HT-29 (cell line): ENCODE data around the gene GPM6B. TPM values are rescaled to one million over a fixed set of nuclear protein-coding genes. Genes with fewer than 3 reads are reported as not detected.

Experiments used
- DNase-seq: peaks from one replicate; pipeline ENCODE4 v3.0.0-alpha.2; 2015; ENCODE audit warnings: low spot score
- total RNA-seq: library from RNA; depleted of rRNA; stranded (reverse); fragments of >200 nt; shearing (Covaris generic); gene quantifications from 2 replicates; pipeline ENCODE4 v1.2.3, GENCODE V29; 2014

Gene GPM6B
- total RNA-seq, 1 experiment from 2014 or later: not detected

DNA sequence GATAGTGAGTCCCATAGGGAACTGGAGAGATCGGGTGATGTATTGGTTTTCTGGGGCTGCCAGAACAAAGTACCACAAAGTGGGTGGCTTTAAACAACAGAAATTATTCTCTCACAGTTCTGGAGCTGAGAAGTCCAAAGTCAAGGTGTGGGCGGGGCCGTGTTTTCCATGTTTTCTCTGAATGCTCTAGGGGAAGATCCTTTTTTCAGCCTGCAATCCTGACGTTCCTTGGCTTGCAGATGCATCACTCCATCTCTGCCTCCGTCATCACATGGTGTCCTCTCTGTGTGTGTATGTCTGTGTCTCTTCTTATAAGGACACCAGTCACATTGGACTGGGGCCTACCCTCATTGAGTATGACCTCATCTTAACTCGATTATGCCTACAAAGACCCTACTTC is 7.9 kb upstream of the GPM6B start:
- no peak for DNase-seq

- DNase-seq: no peak
Observed at GRCh38 chrX:13821738-13822137, 4.8 kb upstream of the GPM6B start.

- no peak for DNase-seq
Observed at GRCh38 chrX:13816176-13816575, 717 bp downstream of the GPM6B start.

DNA sequence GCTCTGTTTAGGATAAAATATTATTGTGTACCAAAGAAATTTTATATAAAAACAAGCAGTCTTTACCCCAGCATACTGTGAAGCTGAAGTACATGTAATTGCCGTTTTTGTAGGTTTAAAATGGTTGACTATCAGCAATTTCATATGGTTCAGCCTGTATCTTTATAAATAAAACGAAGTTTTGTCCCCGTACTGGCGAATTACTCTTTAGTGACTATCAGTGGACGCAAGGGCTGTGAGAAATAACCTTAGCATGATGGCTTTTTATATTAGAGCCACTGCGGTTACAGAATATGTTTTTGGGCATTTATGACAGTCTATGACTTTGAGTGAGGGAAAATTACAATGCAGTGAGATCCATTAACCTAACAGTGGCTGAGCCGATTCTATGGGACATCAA is 1.2 kb downstream of the GPM6B start:
- DNase-seq: no peak

DNA sequence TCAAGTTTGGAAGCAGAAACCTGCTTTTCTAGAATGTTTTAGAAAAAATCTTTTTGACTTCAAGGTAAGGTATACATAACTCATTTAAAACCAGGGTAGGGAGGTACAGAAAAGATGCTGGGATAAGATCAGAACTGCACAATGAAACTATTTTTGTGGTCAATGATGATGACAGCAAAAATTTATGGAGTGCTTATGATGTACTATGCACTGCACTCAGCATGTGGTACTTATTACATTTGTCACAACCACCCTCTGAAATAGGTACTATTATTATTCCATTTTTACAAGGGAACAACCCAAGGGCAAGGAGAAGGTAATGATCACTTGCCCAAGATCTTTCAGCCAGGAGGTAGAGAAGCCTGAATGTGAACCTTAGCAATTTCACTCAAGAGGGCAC is 8.0 kb downstream of the GPM6B start:
- DNase-seq: no peak

GRCh38 chrX:13808293-13808692 is 8.6 kb downstream of the GPM6B start:
- no peak for DNase-seq

DNA sequence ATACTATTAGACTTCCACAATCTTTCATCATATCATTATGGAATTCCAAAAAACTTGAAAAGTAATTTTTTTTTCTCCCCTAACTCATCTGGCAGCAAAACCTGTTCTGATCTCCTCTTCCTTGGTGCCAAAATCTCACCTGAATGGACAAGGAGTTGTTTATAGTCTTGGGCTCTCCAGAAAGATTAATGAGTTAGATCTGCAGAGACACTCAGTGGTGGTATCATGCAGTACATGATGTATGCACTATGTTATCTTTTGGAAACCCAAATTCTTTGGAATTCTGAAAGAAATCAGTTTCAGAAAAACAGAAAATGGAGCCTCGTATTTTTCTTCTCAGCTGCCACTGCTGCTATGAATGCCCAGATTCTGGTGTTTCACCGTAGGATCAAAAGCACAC is 11.7 kb downstream of the GPM6B start:
- DNase-seq: no peak

DNA sequence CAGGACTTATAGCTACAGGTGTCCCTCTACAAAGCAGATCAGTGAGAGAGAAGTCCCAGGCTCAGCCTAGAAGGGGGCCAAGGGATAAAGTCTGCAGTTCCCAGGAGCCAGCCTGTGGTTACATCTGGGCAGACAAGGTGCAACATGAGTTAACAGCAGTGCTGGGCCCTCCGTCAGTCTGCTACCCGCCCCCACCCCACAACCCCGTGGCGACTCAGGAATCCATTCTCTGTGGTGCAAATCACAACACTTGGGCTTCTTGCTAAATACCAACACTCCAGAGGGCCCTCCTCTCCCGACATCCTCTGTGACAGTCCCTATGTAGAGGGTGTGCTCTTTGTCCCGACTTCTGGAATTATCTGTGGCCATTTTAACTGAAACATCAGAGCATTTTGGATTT is 13.8 kb downstream of the GPM6B start:
- DNase-seq: no peak

GRCh38 chrX:13798184-13798583 is 18.7 kb downstream of the GPM6B start:
- no peak for DNase-seq

DNA sequence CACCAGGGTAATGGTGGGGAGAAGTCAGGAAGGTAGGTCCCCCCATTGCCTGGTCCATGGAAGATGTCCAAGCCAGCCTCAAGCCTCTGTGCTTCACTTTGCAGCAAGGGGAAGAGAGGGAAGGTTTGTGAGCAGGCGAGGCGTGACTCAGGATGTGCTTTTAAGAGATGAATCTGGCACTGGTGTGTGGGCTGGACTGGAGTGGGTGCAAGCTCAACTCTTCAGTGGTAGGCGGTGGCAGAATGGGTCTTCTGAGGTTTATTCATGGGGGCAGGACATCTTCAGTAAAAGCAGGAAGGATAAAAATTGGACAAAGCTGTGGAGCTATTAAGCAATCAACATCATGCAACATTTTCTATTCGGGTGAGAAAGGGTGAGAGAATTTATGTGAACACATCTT is 19.4 kb downstream of the GPM6B start:
- no peak for DNase-seq

DNA sequence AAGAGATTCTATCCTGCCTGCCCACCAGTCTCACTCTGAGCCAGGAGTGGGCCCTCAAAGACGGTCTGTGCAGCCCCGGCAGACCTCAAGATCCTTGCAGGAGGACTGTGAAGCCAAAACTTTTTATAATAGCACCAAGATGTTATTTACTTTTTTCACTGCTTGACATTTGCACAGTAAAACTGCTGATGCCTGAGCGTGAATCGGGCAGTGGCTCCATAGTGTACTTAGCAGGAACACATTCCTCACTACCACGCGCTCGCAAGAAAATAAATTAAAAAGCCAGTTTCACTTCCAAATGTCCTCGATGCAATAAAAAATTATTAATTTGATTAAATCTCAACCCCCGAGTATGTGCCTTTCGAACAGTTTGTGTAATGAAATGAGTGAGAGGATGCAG is 22.5 kb downstream of the GPM6B start:
- no peak for DNase-seq

DNA sequence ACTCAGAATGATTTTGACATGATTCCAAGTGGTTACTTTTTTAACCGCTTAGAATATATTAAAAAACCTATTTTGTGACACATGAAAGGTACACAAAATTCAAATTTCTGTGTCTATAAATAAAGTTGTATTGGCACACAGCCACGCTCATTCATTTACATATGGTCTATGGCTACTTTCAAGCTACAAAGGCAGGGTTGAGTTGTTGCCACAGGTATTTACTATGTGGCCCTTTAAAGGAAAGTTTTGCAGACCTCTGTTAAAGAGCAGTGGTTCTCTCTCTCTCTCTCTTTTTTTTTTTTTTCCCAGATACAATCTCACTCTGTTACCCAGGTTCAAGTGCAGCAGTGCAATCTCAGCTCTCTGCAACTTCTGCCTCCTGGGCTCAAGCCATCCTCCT is 23.0 kb downstream of the GPM6B start:
- DNase-seq: no peak

DNA sequence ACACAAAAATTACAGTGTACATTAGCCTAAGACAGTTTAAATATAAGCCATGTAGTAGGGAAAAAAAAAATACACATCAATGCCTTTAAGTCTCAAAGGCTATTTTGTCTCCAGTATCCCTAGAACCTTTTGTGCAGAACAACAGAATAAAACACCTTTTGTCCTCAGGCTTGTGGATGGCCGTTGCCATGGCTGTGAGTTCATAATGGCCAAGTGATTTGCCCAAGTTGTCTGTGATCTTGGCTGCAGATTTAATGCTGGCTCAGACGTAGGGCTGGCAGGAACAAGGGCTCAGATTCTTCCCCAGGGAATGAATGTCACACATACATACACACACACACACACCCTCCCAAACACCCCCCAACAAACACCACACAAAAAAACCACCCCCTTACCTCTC is 25.3 kb downstream of the GPM6B start:
- DNase-seq: no peak

DNA sequence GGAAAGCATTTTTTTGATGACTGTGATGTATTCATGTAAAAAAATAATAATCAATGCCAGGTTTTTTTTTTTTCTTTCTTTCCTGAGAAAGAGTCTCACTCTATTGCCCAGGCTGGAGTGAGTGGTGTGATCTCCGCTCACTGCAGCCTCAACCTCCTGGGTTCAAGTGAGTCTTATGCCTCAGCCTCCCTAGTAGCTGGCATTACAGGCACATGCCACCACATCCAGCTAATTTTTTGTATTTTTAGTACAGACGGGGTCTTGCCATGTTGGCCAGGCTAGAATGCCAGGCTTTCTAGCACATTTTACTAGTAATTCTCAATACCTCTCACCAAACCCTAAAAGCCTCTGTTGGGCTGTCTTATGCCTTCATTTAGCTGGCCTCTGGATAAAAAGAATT is 25.7 kb downstream of the GPM6B start:
- DNase-seq: no peak

DNA sequence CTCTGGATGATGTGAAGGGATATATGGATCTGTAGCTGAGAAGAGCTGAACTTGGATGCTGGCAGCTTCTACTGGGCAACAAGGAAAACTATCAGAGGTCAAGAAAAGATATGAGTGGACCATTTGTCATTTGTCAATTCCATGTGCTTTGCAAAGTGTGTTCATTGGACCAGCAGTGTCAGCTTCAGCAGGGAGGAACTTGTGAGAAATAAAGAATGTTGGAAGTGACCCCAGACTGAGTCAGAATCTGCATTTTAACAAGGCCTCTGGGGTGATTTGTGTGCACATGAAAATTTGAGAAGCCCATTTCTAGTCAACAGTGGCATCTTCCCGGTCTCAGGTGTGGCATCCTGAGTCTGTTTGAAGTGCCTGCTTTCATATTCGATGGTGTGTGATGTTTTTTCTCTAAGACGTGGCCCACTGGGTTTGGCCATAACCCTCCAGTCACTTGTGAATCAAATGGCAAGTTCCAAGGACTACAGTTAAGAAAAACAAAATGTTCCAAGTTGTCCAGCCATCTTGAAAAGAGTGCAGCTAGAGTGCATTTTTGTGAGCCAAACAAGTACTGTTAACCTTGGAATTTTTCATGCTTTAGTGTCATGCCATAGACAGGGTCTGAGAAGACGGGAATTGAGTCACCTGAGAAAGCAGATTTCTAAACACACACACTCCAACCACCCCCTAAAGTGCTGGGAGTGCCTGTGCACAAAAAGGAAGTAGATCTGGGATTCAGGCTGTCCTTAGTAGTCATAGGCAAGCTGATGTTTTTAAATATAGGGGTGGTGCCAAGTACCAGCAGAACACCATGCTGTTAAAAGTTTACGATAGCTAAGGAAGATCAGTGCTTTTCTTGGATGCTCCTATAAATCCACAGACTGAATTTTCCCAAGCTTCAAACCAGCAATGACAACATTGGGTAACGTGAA is 26.4 kb downstream of the GPM6B start:
- DNase-seq: no peak

DNA sequence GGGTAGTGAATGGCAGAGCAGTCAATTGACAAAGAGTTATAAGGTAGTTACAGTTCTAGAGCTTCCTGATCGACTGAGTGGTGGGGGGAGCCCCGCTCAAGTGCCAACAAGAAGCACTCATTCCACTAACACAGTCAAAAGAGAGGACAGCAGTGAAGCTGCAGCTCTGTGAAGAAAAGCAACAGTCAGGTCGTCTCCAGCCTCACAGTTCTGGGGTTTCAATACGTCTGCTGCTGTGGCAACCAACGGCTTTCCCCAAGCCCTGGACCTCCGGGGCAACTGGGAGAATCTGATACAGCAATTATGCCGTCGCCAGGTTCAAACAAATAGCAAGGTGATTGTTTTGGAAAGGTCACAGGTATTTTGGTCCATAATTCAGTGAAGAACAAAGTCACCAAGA is 30.8 kb downstream of the GPM6B start:
- DNase-seq: no peak

DNA sequence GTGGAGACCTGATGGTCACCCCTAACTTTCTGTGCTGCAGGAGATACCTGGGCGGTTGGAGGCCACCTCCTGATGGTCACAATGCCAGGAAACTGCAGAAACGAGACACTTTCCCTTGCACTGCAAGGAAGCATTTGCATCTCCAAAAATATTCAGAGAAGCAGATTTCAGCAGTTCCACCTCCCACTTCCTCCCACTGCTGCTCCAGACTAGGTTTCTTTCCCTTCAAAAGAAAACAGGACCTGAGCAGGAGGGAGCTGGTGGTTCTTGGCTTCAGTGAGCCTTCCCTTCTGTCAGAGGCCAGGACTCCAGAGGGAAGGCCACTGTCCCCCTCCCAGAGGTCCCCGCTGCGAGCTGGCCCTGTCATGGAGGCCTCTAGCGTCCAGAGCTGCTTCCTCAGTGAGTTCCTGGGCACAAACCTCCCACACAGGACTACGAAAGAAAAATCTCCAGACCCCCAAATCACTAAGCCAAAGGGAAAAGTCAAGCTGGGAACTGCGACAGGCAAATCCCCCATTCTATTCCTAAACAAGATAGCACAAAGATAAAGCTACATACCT is 35.9 kb downstream of the GPM6B start:
- DNase-seq: no peak

DNA sequence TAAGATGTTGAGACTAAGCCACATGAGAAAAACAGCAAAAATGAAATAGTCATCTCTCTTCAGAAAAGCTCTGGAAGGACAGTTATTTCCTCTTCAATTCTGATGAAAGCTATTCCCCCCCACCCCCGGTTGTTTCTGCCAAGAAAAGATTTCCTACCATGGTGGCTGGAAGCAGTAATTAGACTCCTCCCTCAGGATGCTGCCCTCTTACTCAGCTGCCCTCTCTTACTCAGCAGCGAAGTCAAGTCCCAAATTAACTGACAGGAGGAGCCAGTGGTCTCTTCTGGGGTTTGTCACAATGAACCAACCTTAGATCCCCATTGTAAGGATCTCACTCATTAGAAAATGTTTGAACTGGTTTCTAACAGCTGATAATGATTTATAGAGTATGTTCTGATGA is 38.0 kb downstream of the GPM6B start:
- no peak for DNase-seq

GRCh38 chrX:13776387-13776786 is 40.5 kb downstream of the GPM6B start:
- no peak for DNase-seq

DNA sequence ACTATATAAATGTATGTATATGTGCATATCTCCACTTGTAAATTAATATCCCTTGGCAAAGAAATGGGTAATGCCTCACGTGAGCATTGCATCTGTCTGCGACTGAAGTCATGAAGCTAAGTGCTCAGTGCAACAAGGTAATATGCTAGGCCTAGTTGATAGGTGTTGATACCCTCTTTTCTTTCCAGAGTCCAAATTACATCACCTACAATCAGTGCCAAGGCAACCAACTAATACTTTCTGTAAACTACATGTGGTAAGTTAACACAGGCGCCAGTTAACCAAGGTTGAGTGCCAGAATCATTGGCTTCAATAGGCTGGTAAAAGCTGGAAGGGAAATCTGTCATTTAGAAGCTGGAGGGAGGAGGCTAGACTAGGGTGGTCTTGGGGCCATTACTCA is 41.1 kb downstream of the GPM6B start:
- no peak for DNase-seq

DNA sequence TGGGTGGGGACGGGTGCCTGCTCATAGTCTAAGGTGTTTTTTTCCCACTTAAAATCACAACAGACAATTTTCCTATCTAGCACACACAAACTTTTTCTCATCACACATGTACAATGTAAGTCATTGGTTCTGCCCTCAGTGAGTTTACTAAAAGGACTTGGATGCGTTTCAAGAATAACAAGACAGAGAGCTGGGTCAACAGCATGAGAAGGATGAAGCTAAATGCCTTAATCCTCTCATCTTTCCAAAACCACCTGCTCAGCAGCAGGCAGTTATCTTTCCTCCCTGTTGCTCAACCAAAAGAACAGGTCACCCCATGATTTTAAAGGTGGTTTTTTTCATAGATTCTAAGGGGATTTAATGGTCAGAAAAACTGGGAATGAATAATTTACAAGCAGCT is 42.2 kb downstream of the GPM6B start:
- DNase-seq: no peak

GRCh38 chrX:13770013-13770535 is 46.8 kb downstream of the GPM6B start:
- no peak for DNase-seq

DNA sequence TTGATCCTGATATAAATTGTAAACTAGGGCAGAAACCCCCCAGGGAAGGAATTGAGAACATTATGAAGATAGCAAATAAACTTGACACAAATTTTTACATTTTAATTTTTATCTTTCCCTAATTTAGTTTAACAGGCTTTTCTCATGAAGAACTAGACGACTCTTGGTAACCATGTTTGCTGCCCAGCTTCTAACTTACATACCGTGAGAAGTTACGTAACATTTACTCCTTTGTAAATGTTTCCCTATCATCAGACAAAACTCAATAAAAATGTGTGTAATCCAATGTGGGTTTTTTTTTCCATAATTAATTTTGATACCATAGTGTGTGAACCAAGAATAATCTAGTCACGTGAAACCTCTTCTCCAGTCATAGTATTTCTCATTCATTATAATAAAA is 48.0 kb downstream of the GPM6B start:
- DNase-seq: no peak
